ENCODE measurements around the gene SERPINA5.

DNA sequence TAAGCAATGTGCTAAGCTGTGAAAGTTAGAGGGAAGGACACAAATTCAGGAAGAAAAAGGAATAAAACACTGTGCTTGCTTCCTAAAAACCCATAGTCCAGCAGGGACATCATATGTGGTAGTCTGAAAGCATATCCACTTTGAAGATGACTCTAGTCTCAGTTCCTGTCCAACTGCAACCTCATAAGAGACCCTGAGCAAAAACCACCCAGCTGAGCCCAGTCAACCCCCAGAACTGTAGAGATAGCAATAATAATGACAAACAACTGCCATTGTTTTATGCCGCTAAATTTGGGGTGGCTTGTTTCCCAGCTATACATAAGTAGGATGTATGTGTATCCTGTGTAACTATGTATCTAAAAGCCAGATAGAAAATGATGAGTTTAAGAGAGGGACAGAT lies 23.9 kb upstream of the SERPINA5 start:
- TF ChIP-seq CTCF (IDR thresholded peaks at IDR 0.05) (no peak), EZH2 (IDR thresholded peaks at IDR 0.05) (no peak), EZH2phosphoT487 (IDR thresholded peaks at IDR 0.05) (no peak)
